Neural progenitor cell (in vitro differentiated cells): ENCODE measurements around the gene LDHAL6B. TPM values are rescaled to one million over a fixed set of nuclear protein-coding genes. Genes with fewer than 3 reads are reported as not detected.

ENCODE experiments used
- DNase-seq: peaks from one replicate; pipeline ENCODE4 v3.0.0-alpha.2; 2016; ENCODE audit warnings: low spot score
- H2AFZ ChIP-seq: fragments of 200-600 bp; sonication (generic); replicated peaks from 2 replicates; pipeline ENCODE4 v1.6.1; 2016; ENCODE audit warnings: antibody characterized with exemption
- H3F3A ChIP-seq: fragments of 200-600 bp; sonication (generic); 2 replicates; pipeline ENCODE4 v1.6.1; 2016; ENCODE audit warnings: antibody characterized with exemption, low read depth
- H3K27ac ChIP-seq: fragments of 200-600 bp; sonication (generic); 2 replicates; pipeline ENCODE4 v1.5.1; 2016; ENCODE audit warnings: mild to moderate bottlenecking
- H3K27me3 ChIP-seq: fragments of 200-600 bp; sonication (generic); 2 replicates; pipeline ENCODE4 v1.6.1; 2016; ENCODE audit warnings: mild to moderate bottlenecking, moderate library complexity
- H3K36me3 ChIP-seq: fragments of 200-600 bp; sonication (generic); 2 replicates; pipeline ENCODE4 v1.5.1; 2016
- H3K4me1 ChIP-seq: fragments of 200-600 bp; sonication (generic); 2 replicates; pipeline ENCODE4 v1.6.1; 2016; ENCODE audit warnings: mixed run types
- H3K4me2 ChIP-seq: fragments of 200-600 bp; sonication (generic); 2 replicates; pipeline ENCODE4 v1.6.1; 2016
- H3K4me3 ChIP-seq: fragments of 200-600 bp; sonication (generic); 2 replicates; pipeline ENCODE4 v1.5.1; 2016
- H3K79me2 ChIP-seq: fragments of 200-600 bp; sonication (generic); 2 replicates; pipeline ENCODE4 v1.6.1; 2016; ENCODE audit warnings: low read depth
- H3K9ac ChIP-seq: fragments of 200-600 bp; sonication (generic); 2 replicates; pipeline ENCODE4 v1.6.1; 2016
- H3K9me3 ChIP-seq: fragments of 200-600 bp; sonication (generic); 2 replicates; pipeline ENCODE4 v1.5.1; 2016; ENCODE audit warnings: low read depth
- H4K20me1 ChIP-seq: fragments of 200-600 bp; sonication (generic); 2 replicates; pipeline ENCODE4 v1.6.1; 2016; ENCODE audit warnings: low read depth
- H3K27ac Mint-ChIP-seq: 3 replicates; pipeline ENCODE4 v1.8.0; 2021; ENCODE audit warnings: mixed read lengths
- H3K27me3 Mint-ChIP-seq: 2 replicates; pipeline ENCODE4 v1.8.0; 2022; ENCODE audit warnings: low read depth, mild to moderate bottlenecking, inconsistent platforms, moderate library complexity, mixed read lengths; ENCODE audit not compliant: insufficient read depth
- H3K36me3 Mint-ChIP-seq: 3 replicates; pipeline ENCODE4 v1.8.0; 2021; ENCODE audit warnings: mixed read lengths
- H3K4me1 Mint-ChIP-seq: 3 replicates; pipeline ENCODE4 v1.8.0; 2021; ENCODE audit warnings: mixed read lengths
- H3K4me3 Mint-ChIP-seq: 3 replicates; pipeline ENCODE4 v1.8.0; 2021; ENCODE audit warnings: mild to moderate bottlenecking, moderate library complexity, mixed read lengths
- H3K9me3 Mint-ChIP-seq: 3 replicates; pipeline ENCODE4 v1.8.0; 2020; ENCODE audit warnings: mixed read lengths
- CTCF ChIP-seq: fragments of 200-600 bp; sonication (generic); IDR thresholded peaks from 2 replicates; pipeline ENCODE4 v1.5.1; 2017; ENCODE audit warnings: antibody characterized with exemption, mild to moderate bottlenecking
- EZH2 ChIP-seq: fragments of 200-600 bp; sonication (generic); IDR thresholded peaks from 2 replicates; pipeline ENCODE4 v1.6.1; 2017; ENCODE audit warnings: antibody characterized with exemption, mild to moderate bottlenecking, moderate library complexity
- EZH2phosphoT487 ChIP-seq: fragments of 200-600 bp; sonication (generic); IDR thresholded peaks from 2 replicates; pipeline ENCODE4 v1.6.1; 2017; ENCODE audit warnings: antibody characterized with exemption
- total RNA-seq: library from RNA; depleted of rRNA; stranded (reverse); fragments of >200 nt; gene quantifications from 2 replicates; pipeline ENCODE4 v1.2.3, GENCODE V29; 2015; ENCODE audit warnings: low replicate concordance

LDHAL6B gene
- total RNA-seq, 1 donor from 2014 or later, result not detected

- H3K27ac Mint-ChIP-seq, result no peak overlapping the region
- peaks cover 22% of the 10 kb centered on the region for H3K36me3 Mint-ChIP-seq
- no peak overlapping the region for H3K27ac ChIP-seq
Measured at GRCh38 chr15:59178151-59178695, 28.4 kb upstream of the LDHAL6B start.

GRCh38 chr15:59179717-59180116, 26.9 kb upstream of the LDHAL6B start:
- no peak for TF ChIP-seq CTCF
- TF ChIP-seq EZH2phosphoT487, result no peak
- TF ChIP-seq EZH2, result no peak

More at GRCh38 chr15:59178151-59178695, 28.4 kb upstream of the LDHAL6B start:
- Histone ChIP-seq H3K79me2 (no peaks in the 10 kb centered on the region), H3K36me3 (no peaks in the 10 kb centered on the region), H3F3A (no peaks in the 10 kb centered on the region), H3K9me3 (no peaks in the 10 kb centered on the region), H3K27me3 (no peaks in the 10 kb centered on the region), H3K4me3 (no peak overlapping the region), H4K20me1 (no peaks in the 10 kb centered on the region), H3K4me2 (no peak overlapping the region), H3K9ac (no peak overlapping the region), H2AFZ (no peak overlapping the region), H3K4me1 (no peaks in the 10 kb centered on the region)
- TF ChIP-seq EZH2phosphoT487 (no peak), EZH2 (no peak), CTCF (no peak)
- H3K9me3 Mint-ChIP-seq, result peaks cover 9% of the 10 kb centered on the region
- no peak overlapping the region for H3K4me3 Mint-ChIP-seq
- peaks cover 3% of the 10 kb centered on the region for H3K27me3 Mint-ChIP-seq
- DNase-seq, result no peak
- peaks cover 8% of the 10 kb centered on the region for H3K4me1 Mint-ChIP-seq

DNA sequence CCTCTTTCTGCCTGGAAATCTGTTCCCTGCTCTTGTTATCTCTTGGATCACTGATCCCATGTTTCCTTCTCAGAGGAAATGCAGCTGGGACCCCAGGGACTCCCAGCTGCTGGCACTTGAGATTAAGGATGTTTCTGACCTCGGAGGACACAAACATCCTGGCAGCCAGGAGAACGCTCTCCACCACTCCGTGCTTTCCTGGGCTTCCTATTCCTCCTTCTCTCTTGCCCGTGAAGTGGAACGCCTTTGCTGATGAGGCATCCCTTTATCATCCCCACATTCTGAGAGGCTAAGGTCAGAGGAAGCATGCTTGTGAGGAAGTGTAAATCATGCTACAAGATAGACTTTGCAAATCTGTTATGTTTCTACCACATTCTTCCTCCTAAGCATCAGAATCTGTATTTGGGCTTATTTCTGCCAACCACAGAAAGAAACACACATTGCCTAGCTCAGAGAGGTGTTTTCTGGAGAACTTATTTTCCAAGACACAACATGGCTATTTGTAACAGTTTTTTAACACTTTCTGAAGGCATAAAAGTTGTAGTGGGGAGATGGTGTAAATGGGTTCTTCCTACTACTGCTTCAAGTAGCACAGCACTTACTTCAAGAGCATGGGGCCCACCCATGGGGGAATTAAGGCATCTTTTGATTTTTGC, 25.6 kb upstream of the LDHAL6B start:
- H3K9me3 ChIP-seq, result no peaks in the 10 kb centered on the region
- H3K9ac ChIP-seq, result no peak overlapping the region
- no peaks in the 10 kb centered on the region for H3K4me1 ChIP-seq
- no peaks in the 10 kb centered on the region for H3K4me1 Mint-ChIP-seq
- H3K9me3 Mint-ChIP-seq, result peaks cover 12% of the 10 kb centered on the region
- H3K27me3 ChIP-seq, result no peaks in the 10 kb centered on the region
- no peak overlapping the region for H3K4me3 Mint-ChIP-seq
- DNase-seq, result no peak
- no peaks in the 10 kb centered on the region for H3K79me2 ChIP-seq
- no peak overlapping the region for H3K4me3 ChIP-seq
- H2AFZ ChIP-seq, result no peak overlapping the region
- H3K27me3 Mint-ChIP-seq, result peaks cover 3% of the 10 kb centered on the region
- H3K27ac Mint-ChIP-seq, result no peak overlapping the region
- no peaks in the 10 kb centered on the region for H3F3A ChIP-seq
- TF ChIP-seq EZH2 (no peak), EZH2phosphoT487 (no peak), CTCF (no peak)
- H4K20me1 ChIP-seq, result no peaks in the 10 kb centered on the region
- peaks cover 31% of the 10 kb centered on the region for H3K36me3 Mint-ChIP-seq
- no peaks in the 10 kb centered on the region for H3K36me3 ChIP-seq
- no peak overlapping the region for H3K4me2 ChIP-seq
- H3K27ac ChIP-seq, result no peak overlapping the region

More at GRCh38 chr15:59179717-59180116, 26.9 kb upstream of the LDHAL6B start:
- no peaks in the 10 kb centered on the region for H4K20me1 ChIP-seq
- no peak overlapping the region for H3K4me3 Mint-ChIP-seq
- peaks cover 3% of the 10 kb centered on the region for H3K27me3 Mint-ChIP-seq
- no peaks in the 10 kb centered on the region for H3F3A ChIP-seq
- no peaks in the 10 kb centered on the region for H3K79me2 ChIP-seq
- no peak overlapping the region for H3K27ac Mint-ChIP-seq
- peaks cover 12% of the 10 kb centered on the region for H3K9me3 Mint-ChIP-seq
- no peaks in the 10 kb centered on the region for H3K9me3 ChIP-seq
- H3K4me3 ChIP-seq, result no peak overlapping the region
- H3K27me3 ChIP-seq, result no peaks in the 10 kb centered on the region
- no peak overlapping the region for H3K4me2 ChIP-seq
- no peak overlapping the region for H3K27ac ChIP-seq
- no peak for DNase-seq
- H2AFZ ChIP-seq, result no peak overlapping the region
- H3K4me1 ChIP-seq, result no peaks in the 10 kb centered on the region
- H3K36me3 ChIP-seq, result no peaks in the 10 kb centered on the region
- peaks cover 27% of the 10 kb centered on the region for H3K36me3 Mint-ChIP-seq
- no peak overlapping the region for H3K9ac ChIP-seq
- H3K4me1 Mint-ChIP-seq, result peaks cover 8% of the 10 kb centered on the region
